H1 (cell line): Measurements from ENCODE around the gene CMTM1. TPM values are rescaled to one million over a fixed set of nuclear protein-coding genes. Genes with fewer than 3 reads are reported as not detected.

Experiments
- BRCA1 ChIP-seq: IDR thresholded peaks from 2 replicates; pipeline ENCODE4 v1.6.1; 2012; ENCODE audit warnings: low read depth, low read length, improper control_type of control experiment
- E2F6 ChIP-seq: IDR thresholded peaks from 2 replicates; pipeline ENCODE4 v1.6.1; 2012; ENCODE audit warnings: inconsistent platforms
- EP300 ChIP-seq, 2 experiments: IDR thresholded peaks; 1 replicate in 1 of 2; 2 replicates in 1 of 2; pipeline ENCODE4 v1.6.1; 2011 to 2012; ENCODE audit warnings: low read depth in 2 of 2, low read length in 2 of 2, mild to moderate bottlenecking in 2 of 2, borderline replicate concordance in 1 of 2, inconsistent platforms in 1 of 2, moderate library complexity in 1 of 2
- GABPA ChIP-seq: IDR thresholded peaks from 2 replicates; pipeline ENCODE4 v1.6.1; 2011; ENCODE audit warnings: mild to moderate bottlenecking, low read length, moderate library complexity, borderline replicate concordance; ENCODE audit not compliant: insufficient read depth
- MAFK ChIP-seq: IDR thresholded peaks from 2 replicates; pipeline ENCODE4 v1.6.1; 2012; ENCODE audit warnings: low read depth, mild to moderate bottlenecking, improper control_type of control experiment, low read length
- PHF8 ChIP-seq: fragments of 200-600 bp; sonication (generic); conservative IDR thresholded peaks from 2 replicates; pipeline ENCODE4 v1.7.1; 2012; ENCODE audit warnings: low read depth, mild to moderate bottlenecking, inconsistent platforms, low read length, moderate library complexity
- POLR2A ChIP-seq, 2 experiments: IDR thresholded peaks; 1 replicate in 1 of 2; 2 replicates in 1 of 2; pipeline ENCODE4 v1.6.1; 2011; ENCODE audit warnings: low read depth in 2 of 2, low read length in 2 of 2, mild to moderate bottlenecking in 2 of 2; ENCODE audit errors: control extremely low read depth in 1 of 2
- SRF ChIP-seq: IDR thresholded peaks from 2 replicates; pipeline ENCODE4 v1.6.1; 2011; ENCODE audit warnings: mild to moderate bottlenecking, low read depth, low read length, moderate library complexity
- SUZ12 ChIP-seq: fragments of 200-600 bp; sonication (generic); IDR thresholded peaks from 2 replicates; pipeline ENCODE4 v1.6.1; 2012; ENCODE audit warnings: mild to moderate bottlenecking, inconsistent platforms, low read length, moderate library complexity, mixed read lengths
- TAF1 ChIP-seq: IDR thresholded peaks from 2 replicates; pipeline ENCODE4 v1.6.1; 2011; ENCODE audit warnings: mild to moderate bottlenecking, low read depth, low read length
- TAF7 ChIP-seq: optimal IDR thresholded peaks from 2 replicates; pipeline ENCODE3; 2011; ENCODE audit warnings: low read depth, mild to moderate bottlenecking, inconsistent platforms, low read length, moderate library complexity, borderline replicate concordance
- ZNF274 ChIP-seq: IDR thresholded peaks from 2 replicates; pipeline ENCODE4 v1.7.0; 2012; ENCODE audit warnings: low read length, borderline replicate concordance; ENCODE audit errors: extremely low read depth
- polyA plus RNA-seq, 7 experiments: library from polyadenylated mRNA; depleted of rRNA in 3 of 7; stranded (reverse) in 5 of 7; unstranded in 2 of 7; fragments of >200 nt in 5 of 7; fragments of 200-250 nt in 2 of 7; gene quantifications; 1 replicate in 5 of 7; 2 replicates in 1 of 7; 4 replicates in 1 of 7; pipeline versions ENCODE4 v1.2.1 to v1.2.3, GENCODE V29; 2011 to 2013; ENCODE audit warnings: missing spikeins in 2 of 7, mixed read lengths in 2 of 7
- total RNA-seq: library from RNA; stranded (reverse); fragmentation: NEBNext Ultra II Directional; extraction: Animal tissue kit (Norgen Biotek cat#: 25700); gene quantifications from 2 replicates; pipeline ENCODE4 v1.2.1, GENCODE V29; 2021
- TF ChIP-seq, protein P1 (sequence below): IDR thresholded peaks from 2 replicates; pipeline ENCODE4 v1.6.1; 2012; ENCODE audit warnings: low read length, inconsistent platforms

The CMTM1 gene
- total and polyA plus RNA-seq, 2 of the 8 experiments (the other 6 are each of a cell fraction or from before 2014, with no cell fraction given): 1.2 to 2.0 TPM

GRCh38 chr16:66566051-66566901, at the start of gene CMTM1 (continued):
- no peak for TF ChIP-seq E2F6
- no peak for TF ChIP-seq POLR2A (IDR thresholded peaks at IDR 0.05; ENCODE audit: control extremely low read depth in 1 of 2, low read depth in 2 of 2, low read length in 2 of 2)
- TF ChIP-seq SUZ12: no peak
- TF ChIP-seq SRF: no peak
- no peak for TF ChIP-seq GABPA
- TF ChIP-seq EP300 (IDR thresholded peaks at IDR 0.05; ENCODE audit: borderline replicate concordance in 1 of 2, low read depth in 2 of 2, low read length in 2 of 2): no peak
- TF ChIP-seq TAF7: no peak
- TF ChIP-seq PHF8: no peak
- no peak for TF ChIP-seq MAFK
- TF ChIP-seq ZNF274: no peak
- TF ChIP-seq BRCA1: no peak
- no peak for TF ChIP-seq TAF1
- TF ChIP-seq, protein P1, sequence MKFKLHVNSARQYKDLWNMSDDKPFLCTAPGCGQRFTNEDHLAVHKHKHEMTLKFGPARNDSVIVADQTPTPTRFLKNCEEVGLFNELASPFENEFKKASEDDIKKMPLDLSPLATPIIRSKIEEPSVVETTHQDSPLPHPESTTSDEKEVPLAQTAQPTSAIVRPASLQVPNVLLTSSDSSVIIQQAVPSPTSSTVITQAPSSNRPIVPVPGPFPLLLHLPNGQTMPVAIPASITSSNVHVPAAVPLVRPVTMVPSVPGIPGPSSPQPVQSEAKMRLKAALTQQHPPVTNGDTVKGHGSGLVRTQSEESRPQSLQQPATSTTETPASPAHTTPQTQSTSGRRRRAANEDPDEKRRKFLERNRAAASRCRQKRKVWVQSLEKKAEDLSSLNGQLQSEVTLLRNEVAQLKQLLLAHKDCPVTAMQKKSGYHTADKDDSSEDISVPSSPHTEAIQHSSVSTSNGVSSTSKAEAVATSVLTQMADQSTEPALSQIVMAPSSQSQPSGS: no peak
